NOMO-1 treated with dmso at 0.1 percent for 144 hours (cell line): Measurements from ENCODE around the gene VWC2.
"Not testable (repeated sequence)": the region's sequence is repeated elsewhere in the genome, so short reads cannot be mapped to it uniquely, and the experiment has no call there.

Experiments used
- DNase-seq: peaks from one replicate; lab custom pipeline; 2025; ENCODE audit not compliant: unreplicated experiment; lab: John Stamatoyannopoulos, UW

Gene VWC2

DNA sequence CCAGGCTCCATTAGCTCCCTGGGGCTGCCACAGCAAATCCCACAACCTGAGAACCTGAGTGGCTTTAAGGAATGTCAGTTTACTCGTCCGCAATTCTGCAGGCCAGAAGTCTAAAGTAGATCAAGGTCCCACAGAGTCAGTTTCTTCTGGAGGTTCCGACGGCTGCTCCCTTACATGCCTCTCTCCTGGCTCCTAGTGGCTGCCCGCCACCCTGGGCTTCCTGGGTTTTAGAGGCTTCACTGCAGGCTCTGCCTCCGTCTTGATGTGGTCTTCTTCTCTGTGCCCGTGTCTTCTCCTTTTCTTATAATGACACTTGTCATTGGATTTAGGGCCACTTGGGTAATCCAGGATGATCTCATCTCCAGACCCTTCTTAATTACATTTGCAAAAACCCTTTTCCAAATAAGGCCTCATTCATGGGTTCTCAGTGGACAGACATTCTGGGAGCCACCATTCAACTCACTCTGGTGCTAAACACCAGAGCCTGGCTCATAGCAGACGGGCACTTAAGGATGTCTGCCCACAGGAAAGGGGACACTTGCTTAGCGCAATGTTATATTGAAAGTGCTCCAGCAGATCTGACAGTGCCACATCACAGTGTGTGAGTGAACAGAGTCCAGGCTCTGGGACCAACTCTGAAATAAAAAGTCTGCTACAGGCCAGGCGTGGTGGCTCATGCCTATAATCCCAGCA is 77.6 kb downstream of the VWC2 start:
- DNase-seq = no peak

GRCh38 chr7:49851614-49851934 is 78.1 kb downstream of the VWC2 start:
- DNase-seq = not testable (repeated sequence)

GRCh38 chr7:49852619-49853462 is 79.4 kb downstream of the VWC2 start:
- peak; percentile 44 for DNase-seq

- DNase-seq = no peak
Observed at GRCh38 chr7:49855281-49855980, 82.0 kb downstream of the VWC2 start.

DNA sequence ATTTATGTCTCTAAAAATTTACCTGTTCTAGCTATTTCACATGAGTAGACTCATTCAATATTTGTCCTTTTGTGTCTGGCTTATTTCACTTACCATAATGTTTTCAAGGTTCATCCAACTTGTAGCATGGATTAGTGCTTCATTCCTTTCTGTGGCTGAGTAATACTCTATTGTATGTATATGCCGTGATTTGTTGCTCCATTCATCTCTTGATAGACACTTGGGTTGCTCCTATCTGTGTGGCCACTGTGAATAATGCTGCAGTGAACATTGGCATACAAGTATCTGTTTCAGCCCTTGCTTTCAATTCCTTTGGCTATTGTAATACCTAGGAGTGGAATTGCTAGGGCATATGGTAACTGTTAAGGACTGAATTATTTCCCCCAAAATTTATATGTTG is 86.9 kb downstream of the VWC2 start:
- DNase-seq = no peak

- no peak for DNase-seq
Observed at GRCh38 chr7:49866076-49866735, 92.8 kb downstream of the VWC2 start.

DNA sequence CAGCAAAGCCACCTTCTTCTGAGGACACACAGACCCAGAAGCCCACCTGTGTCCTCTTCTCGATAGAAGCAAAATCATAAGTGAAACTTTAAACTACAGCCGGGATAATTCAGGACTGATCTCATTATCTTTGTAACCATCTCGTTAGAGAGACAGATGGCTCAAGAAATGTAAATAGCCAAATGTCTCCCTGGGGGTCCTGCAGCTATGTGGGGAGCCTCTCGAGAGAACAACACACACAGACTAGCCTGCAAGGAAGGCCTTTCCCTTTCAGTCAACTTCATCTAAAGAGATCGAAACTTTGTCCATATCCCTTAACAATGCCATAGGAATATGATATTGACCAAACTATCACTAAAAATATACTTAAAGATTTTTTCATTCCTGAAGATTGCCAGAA is 93.5 kb downstream of the VWC2 start:
- DNase-seq = no peak

DNA sequence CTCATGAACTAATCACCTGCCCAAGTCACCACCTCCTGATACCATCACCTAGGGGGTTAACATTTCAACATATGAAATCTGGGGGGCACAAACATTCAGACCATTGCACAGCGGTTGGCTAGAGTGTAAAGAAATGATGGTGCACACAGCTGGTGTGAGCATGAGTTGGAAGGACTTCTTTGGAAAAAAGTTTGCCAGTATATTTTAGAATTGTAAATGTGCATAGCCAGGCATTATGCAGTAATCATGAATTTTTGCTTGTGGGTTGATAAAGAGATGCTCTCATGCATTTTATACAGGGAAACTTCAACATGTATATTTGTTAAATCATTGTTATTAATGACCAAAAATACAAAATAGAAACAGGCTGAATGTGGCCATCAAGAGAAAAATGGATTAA is 100.0 kb downstream of the VWC2 start:
- no peak for DNase-seq

DNA sequence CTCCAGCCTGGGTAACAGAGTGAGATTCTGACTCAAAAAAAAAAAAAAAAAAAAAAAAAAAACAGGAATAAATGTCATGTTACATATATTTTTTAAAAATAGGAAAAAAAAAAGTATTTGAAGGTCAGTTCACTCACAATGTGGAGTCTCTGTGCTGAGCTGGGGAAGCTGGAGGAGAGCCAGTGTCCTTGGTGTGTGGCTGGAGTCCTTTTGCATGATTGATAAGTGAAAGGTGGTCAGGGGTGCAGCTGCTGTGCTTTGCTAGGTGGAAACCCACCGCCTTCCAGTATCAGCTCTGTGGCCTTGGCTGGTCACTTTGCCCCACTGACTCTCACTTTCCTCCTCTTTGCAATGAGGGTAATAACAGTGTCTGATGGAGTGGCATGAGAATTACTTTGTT is 101.9 kb downstream of the VWC2 start:
- DNase-seq = no peak

DNA sequence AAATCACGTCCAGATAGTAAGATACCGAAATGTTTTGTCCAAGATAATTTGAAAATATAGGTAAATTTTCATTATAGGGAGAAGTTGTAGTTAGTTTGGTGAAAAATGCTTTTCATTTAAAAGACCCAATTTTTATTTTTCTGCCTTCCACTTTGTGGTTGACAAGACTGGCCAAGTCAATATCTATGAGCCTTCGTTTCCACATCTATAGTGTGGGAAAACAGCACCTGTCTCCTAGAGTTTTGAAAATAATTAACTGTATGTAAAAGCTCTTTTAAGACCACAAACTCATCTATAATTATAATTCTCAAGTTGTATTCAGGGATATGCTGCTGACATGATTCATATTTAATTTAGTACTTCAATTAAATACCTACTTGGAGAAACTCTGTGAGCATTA is 102.8 kb downstream of the VWC2 start:
- no peak for DNase-seq

DNA sequence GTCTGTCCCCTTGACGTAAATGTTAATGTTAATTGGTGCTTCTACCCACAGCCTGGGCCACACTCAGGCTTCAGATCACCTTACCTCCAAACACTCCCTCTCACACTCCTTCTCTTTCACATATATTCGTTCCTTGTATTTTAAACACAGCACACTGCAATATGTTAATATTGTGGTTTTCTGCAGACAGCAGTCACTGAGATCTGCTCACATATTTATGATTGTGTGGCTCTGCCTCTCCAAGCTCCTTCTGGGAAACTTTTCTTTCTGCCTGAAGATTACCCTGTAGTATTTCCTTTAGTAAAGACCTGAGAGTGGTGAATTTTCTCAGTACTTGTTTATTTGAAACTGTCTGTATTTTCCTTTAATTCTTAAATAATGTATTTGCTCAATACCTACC is 104.7 kb downstream of the VWC2 start:
- no peak for DNase-seq

DNA sequence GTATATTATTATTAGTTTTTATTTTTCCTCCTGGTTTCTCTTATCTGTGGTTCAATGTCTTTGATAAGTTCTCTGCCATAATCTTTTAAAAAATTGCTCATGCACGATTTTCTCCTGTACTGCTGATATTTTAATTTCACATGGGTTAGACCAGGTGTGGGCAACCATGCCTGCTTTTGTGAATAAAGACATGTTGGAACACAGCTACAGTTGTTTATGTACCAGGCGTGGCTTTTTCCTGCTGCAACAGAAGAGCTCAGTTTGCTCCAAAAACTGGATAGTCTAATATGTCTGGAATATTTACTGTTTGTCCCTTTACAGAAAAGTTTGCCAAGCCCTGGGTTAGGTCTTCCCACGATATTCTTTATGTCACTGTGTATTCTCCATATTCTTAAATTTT is 105.2 kb downstream of the VWC2 start:
- DNase-seq = no peak

DNA sequence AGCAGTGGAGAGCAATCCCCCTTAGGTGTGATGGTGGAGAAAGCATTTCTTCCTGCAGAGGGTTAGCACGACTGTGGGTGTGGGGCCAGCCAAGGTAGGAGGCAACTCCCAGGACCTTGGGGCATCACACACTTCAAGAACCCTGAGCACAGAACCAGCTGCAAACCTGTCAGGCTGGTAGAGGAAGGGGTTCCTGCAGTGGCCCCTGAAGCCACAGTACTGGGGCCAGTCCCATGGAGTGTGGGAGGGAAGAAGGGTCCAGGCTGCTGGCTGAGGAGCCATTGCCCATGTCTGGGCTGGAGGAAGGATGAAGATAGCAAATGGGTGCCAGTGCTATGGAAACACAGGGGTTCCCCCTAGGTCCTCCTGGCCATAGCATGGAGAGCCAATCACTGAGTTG is 110.5 kb downstream of the VWC2 start:
- no peak for DNase-seq

GRCh38 chr7:49885593-49886285 is 112.3 kb downstream of the VWC2 start:
- no peak for DNase-seq

DNA sequence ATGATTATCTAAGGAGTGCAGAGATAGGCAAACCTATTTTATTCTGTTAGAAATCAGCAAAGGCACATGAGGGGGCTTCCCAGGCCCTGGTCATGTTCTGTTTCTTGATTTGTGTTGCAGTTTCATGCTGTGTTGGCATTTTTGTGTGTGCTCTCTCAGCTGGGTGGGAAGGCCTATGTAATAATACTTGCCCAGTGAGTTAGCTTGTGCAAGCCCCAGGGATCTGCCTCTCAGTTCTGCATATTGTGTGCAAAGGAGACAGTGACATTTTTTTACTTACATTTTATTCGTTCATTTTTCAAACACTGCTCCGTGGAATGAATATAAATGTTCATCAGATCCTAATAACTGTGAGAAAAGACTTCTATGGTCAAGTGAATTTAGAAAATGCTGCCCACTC is 119.0 kb downstream of the VWC2 start:
- DNase-seq = no peak

DNA sequence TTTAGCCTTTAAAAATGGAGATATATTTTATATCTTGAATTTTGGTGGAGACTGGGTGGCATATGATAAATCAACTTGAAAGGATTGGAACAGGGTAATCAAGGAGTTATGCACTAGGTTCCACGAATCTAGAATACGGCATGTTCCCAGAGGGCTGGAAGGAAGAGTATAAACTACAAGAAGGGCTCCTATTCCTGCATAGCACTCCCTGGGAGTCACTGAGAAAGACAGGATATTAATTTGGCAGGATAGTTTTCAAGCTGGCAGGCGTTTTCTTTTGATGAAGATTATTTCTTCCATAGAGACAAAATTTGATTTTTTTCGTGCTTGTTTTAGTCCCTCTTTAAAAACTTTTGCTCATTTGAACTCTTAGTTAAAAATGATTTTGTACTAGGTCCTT is 119.7 kb downstream of the VWC2 start:
- DNase-seq = no peak

- DNase-seq = no peak
Observed at GRCh38 chr7:49894543-49894942, 121.1 kb downstream of the VWC2 start.

DNA sequence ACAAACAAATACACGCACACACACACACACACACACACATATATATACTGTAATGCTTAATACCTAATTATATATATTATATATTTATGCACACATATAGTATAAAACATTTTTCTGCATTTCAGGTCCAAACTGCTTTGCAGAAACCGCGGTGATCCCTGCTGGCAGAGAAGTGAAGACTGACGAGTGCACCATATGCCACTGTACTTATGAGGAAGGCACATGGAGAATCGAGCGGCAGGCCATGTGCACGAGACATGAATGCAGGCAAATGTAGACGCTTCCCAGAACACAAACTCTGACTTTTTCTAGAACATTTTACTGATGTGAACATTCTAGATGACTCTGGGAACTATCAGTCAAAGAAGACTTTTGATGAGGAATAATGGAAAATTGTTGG is 138.5 kb downstream of the VWC2 start:
- no peak for DNase-seq

- DNase-seq = no peak
Observed at GRCh38 chr7:49926720-49927119, 153.3 kb downstream of the VWC2 start.

DNA sequence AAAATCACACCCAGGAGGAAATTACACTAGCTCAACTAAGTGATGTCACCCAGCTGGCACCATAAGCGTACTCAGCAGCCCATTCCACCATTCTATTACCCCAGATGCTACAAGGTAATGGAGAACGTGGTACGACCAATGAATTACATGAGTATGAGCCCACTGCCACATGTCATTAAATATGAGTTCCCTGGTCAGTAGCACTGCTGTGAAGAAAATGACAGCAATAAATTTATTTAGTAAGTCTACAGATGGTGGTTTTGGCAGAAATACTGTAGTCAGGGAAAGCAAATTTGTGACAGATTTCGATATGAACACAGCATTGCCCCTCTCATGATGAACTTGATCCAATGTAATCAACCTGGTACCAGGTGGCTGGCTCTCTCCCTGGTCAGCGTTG is 154.2 kb downstream of the VWC2 start:
- no peak for DNase-seq

DNA sequence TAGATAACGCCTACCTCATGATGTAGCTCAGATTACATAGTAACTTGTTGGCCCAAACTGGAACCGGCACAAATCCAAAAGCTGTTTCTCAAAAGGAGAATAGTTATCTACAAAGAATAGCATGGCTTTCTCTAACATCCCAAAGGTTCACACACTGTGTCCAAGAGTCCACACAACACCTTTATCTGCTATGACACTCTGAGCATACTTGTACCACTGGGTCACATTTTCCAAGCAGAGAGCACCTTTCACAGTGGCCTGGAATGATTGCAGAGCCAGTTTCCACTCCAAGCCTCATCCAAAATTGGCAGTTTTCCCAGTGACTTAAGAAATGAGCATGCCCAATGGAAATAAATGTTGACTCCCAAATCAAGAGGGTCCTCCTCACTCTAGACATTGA is 155.3 kb downstream of the VWC2 start:
- no peak for DNase-seq
